Endometrial microvascular endothelial cells (primary cell): ENCODE results near the gene XIRP1. TPM values are rescaled to one million over a fixed set of nuclear protein-coding genes. Genes with fewer than 3 reads are reported as not detected.
"Not testable (repeated sequence)": the region's sequence is repeated elsewhere in the genome, so short reads cannot be mapped to it uniquely, and the experiment has no call there.

Experiments used
- in situ Hi-C: cut with HindIII; loops from 2 replicates; pipeline ENCODE4 v1.10.0; 2017; ENCODE audit warnings: low sequenced_read_pairs, low pct_unique_long_range_greater_than_20kb; ENCODE audit errors: inconsistent ontology term
- total RNA-seq: library from RNA; depleted of rRNA; stranded (reverse); fragments of >200 nt; gene quantifications from one replicate; pipeline ENCODE4 v1.2.3, GENCODE V29; 2015; ENCODE audit errors: inconsistent ontology term

XIRP1 gene
- total RNA-seq, 1 donor from 2014 or later: not detected

- in situ Hi-C loops: no loop called here
These were observed 16.2 kb downstream of the XIRP1 start for GRCh38 chr3:39176025-39176714.

GRCh38 chr3:39173318-39174125 lies 18.9 kb downstream of the XIRP1 start:
- in situ Hi-C loops: no loop called here

DNA sequence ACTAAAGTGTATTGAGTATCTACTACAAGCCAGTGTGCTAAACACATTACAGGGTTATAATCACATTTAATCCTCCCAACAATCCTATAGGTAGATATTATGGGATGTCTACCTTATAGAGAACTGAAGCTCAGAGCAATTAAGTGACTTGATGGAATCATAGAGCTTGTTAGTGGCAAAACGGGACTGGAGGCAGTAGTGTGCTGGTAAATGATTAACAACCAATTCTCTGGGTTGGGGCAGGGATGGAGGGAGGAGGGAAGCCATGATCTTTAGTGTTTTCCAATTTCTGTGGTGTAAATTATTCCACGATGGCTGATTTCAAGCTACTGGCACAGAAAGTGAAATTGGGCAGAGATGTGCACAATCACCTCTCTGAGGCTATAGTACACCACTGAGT lies 20.5 kb downstream of the XIRP1 start:
- in situ Hi-C loops: no loop called here

- in situ Hi-C loops: not testable (repeated sequence)
These were observed 21.5 kb downstream of the XIRP1 start for GRCh38 chr3:39170877-39171276.

GRCh38 chr3:39170461-39170860 lies 21.9 kb downstream of the XIRP1 start:
- in situ Hi-C loops: no loop called here

DNA sequence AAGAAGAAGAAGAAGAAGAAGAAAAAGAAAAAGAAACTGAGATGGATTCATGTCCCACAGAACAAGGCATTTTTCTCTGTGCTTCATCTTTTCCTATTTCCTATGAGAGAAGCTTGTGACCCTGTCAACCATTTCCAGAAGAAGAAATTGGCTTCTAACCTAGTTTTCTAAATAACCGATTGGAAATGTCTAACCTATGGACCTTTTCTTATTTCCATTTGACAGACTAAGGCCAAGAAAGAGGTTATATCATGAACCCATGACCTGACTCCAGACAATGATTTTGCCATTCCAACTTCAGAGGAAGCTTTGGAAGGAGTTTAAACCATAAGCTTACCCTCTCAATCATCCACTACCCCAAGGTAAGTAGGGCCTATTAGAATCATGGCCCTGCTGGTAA lies 22.7 kb downstream of the XIRP1 start:
- in situ Hi-C loops: no loop called here

DNA sequence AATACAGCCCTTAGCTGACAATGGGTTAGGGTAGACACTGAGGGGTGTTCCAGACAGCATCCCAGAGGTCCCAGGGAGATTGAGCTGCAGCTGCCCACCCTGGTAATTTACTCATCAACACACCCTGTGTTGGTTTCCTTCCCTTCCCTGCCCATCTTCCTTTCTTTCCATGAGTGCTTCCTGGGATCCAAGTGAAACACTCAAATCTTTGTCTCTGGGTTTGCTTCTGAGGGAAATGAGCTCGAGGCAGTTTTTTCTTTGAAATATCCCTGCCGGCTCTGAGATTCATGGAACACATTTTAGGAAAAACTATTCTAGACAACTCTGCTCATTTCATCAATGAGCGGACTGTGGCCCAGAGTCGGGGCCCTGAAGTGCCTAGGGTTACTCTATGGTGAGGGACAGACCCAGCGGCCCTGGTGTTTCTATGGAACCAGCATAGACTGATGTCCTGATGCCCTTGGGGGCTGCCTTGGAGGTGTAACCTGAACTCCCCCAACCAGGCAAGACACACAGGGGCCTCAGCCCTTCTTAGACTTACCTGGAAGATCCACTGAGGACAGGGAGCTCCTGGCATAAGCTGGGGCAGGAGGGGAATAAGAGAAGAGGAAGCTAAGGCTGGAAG lies 24.1 kb downstream of the XIRP1 start:
- in situ Hi-C loops: no loop called here

- in situ Hi-C loops: no loop called here
These were observed 25.4 kb downstream of the XIRP1 start for GRCh38 chr3:39166932-39167532.

DNA sequence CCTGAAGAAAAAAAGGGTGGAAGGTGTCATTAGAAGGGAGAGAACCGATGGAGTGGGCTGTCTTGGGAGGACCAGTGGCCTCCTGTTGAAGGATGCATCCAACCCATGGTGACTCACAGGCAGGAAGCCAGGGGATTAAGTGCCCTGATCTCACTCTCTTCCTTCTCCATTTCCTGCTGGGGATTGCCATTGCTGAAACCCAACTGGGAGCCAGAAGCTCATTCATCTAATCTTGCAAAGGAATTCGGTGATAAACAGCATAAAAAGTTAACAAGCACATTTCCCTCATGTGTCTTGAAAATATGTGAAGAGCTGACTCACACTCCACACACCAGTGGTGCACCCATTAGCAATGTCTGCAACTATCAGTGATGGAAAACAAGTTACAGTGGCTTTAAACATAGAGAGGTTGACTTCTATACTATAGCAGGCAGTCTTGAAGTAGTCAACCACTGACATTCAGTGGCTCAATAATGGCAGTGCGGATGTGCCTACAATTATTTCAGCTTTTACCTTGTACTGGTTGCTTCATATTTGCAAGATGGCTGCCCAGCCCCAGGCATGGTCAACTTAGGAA lies 26.2 kb downstream of the XIRP1 start:
- in situ Hi-C loops: no loop called here

DNA sequence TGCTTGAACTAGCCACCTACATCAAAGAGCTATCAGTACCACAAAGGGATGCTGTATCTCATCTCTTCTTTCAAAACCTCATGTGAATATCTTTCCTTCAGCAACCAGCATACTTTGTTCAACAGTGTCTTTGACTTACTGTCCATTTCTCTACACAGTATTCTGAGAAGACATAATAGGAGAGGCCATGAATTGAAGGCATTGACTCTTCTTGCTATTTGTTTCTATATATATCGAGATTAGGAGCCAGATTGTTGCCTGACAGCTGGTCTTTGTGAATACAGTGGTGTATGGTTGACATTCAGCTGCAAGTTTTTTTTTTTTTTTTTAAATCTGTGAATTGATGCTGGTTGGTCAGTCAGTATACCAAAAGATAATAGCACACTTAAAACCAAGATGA lies 26.9 kb downstream of the XIRP1 start:
- in situ Hi-C loops: no loop called here

GRCh38 chr3:39164414-39164813 lies 28.0 kb downstream of the XIRP1 start:
- in situ Hi-C loops: no loop called here

DNA sequence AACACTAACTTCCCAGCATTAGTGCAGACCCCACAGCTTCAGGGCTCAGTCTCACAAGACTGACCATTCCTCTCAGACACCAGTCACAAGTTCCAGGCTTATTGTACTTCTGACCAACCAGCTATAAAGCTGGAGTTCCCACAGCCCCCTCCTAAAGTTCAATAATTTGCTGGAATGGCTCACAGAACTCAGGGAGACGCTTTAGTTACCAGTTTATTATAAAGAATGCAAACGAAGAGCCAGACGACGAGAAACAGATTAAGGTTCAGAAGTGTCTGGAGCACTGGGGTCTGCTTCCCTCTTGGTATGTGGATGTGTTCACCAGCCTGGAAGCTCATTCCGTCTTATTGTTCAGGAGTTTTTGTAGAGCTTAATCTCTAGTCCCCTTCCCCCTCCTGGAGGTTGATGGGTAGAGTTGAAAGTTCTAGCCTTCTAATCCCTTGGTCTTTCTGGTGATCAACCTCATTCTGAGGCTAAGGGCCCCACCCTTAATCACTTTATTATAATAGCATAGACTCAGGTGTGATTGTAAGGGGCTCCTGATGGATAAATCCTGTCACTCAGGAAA lies 34.2 kb downstream of the XIRP1 start:
- in situ Hi-C loops: no loop called here

GRCh38 chr3:39157359-39157758 lies 35.0 kb downstream of the XIRP1 start:
- in situ Hi-C loops: no loop called here

DNA sequence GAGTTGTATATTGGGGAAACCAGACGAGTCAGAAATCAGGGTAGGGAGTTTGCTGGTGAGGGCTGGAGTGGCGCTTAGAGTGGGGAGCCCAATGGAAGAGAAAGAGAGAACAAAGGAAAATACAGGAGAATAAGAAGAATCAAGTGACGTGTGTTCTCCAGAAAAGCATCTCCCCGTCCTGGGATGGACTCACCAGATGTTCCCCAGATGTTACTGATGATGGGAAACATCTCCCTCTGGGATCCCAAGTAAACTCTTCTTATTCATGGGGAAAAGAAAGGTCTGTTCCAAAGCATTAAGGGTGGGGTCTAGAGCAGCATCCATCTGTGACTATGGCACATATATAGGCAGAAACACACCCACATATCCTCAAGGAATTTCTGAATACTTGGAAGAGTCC lies 36.0 kb downstream of the XIRP1 start:
- in situ Hi-C loops: no loop called here

DNA sequence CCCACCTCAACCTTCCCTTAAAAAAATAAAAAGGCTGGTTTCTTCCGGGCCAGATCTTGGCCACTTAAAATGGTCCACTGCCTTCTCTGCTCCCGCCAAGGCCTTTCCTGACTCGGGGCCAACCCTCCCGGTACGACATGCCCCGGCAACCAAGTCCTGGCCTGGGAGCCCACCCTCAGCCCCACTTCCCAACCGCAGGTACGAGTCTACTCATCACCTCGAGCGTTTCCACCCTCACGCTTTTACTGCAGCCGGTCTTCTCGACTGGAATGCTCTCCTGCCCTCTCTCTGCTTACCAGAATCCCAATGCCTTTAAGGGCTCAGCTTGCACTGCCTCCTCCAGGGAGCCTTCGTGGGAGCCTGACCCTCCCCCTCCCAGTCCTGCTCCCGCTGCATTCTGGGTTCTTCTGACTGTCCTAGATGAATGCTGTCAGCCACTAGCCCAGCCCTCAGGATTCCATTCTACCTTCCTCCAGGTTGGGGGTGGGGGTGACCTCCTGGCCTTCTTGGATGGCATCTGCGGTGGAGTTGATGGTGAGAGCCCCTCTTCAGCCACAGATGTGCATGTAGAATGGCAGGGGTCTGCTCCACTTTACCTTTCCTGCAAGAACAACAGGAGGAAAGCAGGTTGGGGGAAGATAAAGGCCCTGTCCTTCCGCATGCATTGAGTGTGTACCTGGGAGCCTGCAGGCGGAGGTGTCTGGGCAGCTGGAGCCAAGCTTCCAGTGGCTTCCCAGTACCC lies 37.9 kb downstream of the XIRP1 start:
- in situ Hi-C loops: no loop called here

- in situ Hi-C loops: no loop called here
These were observed 38.5 kb downstream of the XIRP1 start for GRCh38 chr3:39153977-39154279.

DNA sequence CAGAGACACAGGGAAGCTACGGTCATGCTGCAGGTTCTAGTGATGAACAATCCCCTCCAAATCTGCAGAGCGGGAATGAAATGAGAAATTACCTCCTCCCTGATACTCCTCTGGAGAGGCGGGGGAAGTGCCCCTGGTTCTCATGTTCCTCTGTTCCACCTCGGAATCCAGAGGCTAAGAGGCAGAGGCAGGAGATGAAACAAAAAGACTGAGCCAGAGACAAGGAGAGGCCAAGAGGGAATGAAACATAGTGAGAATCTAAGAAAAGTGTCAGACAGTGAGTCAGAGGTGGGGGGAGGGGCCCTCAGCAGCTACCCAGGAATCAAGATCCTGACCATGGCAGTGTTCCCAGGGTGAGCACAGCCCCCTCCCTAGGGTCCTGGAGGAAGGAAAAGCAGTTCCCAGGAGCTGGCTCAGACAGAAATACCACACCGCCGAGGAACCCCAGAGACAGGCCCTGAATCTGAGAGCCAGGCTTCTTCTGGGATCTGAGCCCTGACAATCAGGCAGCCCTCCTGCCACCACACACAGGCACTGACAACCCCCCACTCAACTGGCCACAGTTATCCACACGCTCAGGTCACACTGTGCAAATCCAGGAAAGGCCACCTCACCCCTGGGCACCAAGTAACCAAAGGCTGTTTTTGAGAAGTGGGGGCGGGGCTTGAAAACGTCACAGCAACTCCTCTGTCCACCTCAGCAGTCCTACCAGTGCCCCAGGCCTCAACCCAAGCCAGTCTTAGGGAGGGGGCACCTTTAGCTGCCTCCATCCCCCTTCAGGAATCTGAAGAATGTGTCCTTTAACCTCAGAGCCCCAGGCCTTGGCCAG lies 41.4 kb downstream of the XIRP1 start:
- in situ Hi-C loops: no loop called here
